ENCODE results near the gene ALOX12B. TPM values are rescaled to one million over a fixed set of nuclear protein-coding genes. Genes with fewer than 3 reads are reported as not detected.

Gene ALOX12B
- total RNA-seq, 1 donor from 2014 or later, result 0.41 TPM

DNA sequence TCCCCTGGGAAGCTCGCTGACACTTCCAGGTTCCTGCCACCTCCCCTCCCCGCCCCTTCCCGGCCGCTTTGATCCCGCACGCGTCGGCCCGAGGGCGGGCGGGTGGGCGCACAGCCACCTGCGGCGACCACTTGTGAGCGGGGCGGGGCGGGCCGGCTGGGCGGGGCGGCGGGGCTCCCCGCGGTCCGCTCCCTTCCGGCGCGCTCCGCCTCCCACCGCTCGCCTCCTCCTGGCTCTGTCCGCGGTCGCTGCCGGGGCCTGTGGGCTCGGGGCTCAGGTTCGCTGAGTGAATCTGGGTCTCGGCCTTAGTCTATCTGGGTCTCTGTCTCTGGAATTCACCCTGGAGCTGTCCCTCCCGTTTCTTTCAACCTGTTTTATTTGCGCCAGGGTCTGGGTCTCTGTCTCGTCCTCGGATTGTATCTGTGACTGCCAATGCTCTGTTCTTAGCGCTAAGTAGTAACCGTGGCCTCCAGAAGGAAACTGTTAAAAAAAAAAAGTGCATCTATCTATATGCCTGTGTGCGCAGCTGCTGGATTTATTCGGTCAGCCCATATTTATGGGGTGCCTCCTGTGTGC, 39.1 kb upstream of the ALOX12B start:
- Mint-ChIP-seq H3K27me3 (peaks cover 75% of the 10 kb centered on the region), H3K4me3 (ENCODE audit: low read depth) (peak overlapping the region; percentile 79), H3K36me3 (ENCODE audit: insufficient read depth) (no peaks in the 10 kb centered on the region), H3K27ac (peak overlapping the region; percentile 99), H3K9me3 (ENCODE audit: low read depth) (no peaks in the 10 kb centered on the region), H3K4me1 (ENCODE audit: low read depth) (peaks cover 31% of the 10 kb centered on the region)
- no peak for TF ChIP-seq CTCF (IDR thresholded peaks at IDR 0.05; ENCODE audit: unreplicated experiment)
- no peak for DNase-seq (ENCODE audit: low spot score, unreplicated experiment)

DNA sequence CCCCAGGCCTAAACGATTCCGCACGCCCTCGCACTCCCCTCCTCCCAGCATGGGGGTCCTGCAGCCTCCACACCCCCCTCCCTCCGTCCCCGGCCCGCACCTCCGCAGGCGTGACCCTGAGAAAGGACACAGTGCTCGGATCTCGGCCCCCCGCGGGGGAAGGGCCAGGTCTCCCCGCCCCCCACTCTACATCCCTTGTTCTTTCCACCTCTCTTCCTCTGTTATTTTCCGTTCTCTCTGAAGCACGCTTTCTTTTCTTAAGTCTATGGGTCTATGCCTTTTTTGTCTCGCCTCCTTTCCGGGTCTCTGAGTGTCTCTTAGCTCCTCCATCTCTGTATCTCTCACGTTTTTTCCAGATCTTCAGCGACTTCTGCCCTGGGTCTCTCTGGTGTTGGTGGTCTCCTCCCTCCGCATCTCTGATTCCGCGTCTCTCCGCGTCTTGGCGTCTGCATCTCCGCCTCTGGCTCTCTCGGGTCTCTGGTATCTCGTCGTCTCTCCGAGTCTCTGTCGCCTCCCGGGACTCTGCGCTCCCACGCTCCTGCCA, 38.5 kb upstream of the ALOX12B start:
- DNase-seq (ENCODE audit: low spot score, unreplicated experiment), result no peak
- Mint-ChIP-seq H3K4me3 (ENCODE audit: low read depth) (peak overlapping the region; percentile 79), H3K27me3 (peaks cover 74% of the 10 kb centered on the region), H3K9me3 (ENCODE audit: low read depth) (no peaks in the 10 kb centered on the region), H3K36me3 (ENCODE audit: insufficient read depth) (no peaks in the 10 kb centered on the region), H3K4me1 (ENCODE audit: low read depth) (peaks cover 31% of the 10 kb centered on the region), H3K27ac (peak overlapping the region; percentile 99)
- no peak for TF ChIP-seq CTCF (IDR thresholded peaks at IDR 0.05; ENCODE audit: unreplicated experiment)

DNA sequence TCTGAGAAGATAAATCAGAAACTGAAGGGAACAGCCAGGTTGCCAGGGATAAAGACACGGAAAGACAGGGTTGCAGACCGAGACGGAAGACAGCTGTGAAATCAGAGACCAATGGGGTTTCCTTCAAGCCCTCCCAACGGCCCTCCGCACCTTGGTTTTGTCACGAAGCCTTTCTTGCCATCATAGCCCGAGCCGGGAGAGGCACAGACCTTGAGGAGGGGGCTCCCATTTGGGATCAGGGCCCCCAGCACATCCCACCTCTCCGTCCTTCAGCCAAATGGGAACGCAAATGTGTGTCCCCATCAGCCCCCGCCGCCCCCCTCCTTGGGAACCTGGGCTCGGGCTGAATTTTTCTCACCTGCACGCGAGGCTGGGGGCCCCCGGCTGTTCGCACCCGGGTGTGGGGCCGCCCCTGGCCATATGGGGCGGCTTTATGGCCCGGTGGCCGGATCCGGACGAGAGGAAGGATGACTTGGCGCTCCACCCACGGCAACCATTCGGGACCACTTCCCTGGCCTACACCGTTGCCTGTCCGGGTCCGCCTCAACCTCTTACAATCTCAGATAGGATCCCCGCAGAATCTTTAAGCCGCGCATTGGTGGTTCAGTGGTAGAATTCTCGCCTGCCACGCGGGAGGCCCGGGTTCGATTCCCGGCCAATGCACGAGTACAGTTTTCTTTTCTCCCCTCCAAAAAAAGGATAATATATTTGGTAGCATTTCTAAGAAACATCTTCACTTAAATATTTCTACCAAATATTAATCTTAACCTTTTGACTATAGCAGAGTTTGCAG, 37.8 kb upstream of the ALOX12B start:
- Mint-ChIP-seq H3K9me3 (ENCODE audit: low read depth) (no peaks in the 10 kb centered on the region), H3K27ac (peak overlapping the region; percentile 99), H3K36me3 (ENCODE audit: insufficient read depth) (peaks cover under 1% of the 10 kb centered on the region), H3K4me3 (ENCODE audit: low read depth) (peak overlapping the region; percentile 79), H3K27me3 (peaks cover 79% of the 10 kb centered on the region), H3K4me1 (ENCODE audit: low read depth) (peaks cover 33% of the 10 kb centered on the region)
- TF ChIP-seq CTCF (IDR thresholded peaks at IDR 0.05; ENCODE audit: unreplicated experiment), result no peak
- DNase-seq (ENCODE audit: low spot score, unreplicated experiment), result peak; percentile 83

- H3K4me1 Mint-ChIP-seq (ENCODE audit: low read depth), result peaks cover 34% of the 10 kb centered on the region
- DNase-seq (ENCODE audit: low spot score, unreplicated experiment), result no peak
- peaks cover 73% of the 10 kb centered on the region for H3K27me3 Mint-ChIP-seq
- H3K36me3 Mint-ChIP-seq (ENCODE audit: insufficient read depth), result peaks cover 1% of the 10 kb centered on the region
- TF ChIP-seq CTCF (IDR thresholded peaks at IDR 0.05; ENCODE audit: unreplicated experiment), result no peak
- no peaks in the 10 kb centered on the region for H3K9me3 Mint-ChIP-seq (ENCODE audit: low read depth)
- peak overlapping the region; percentile 79 for H3K4me3 Mint-ChIP-seq (ENCODE audit: low read depth)
- H3K27ac Mint-ChIP-seq, result peak overlapping the region; percentile 84
Observed at GRCh38 chr17:8124350-8125153, 37.0 kb upstream of the ALOX12B start.
